DND-41 (cell line): Measurements from ENCODE around the gene PHF13.

Source experiments
- ATAC-seq: fragments of 200-7000 bp; cut with Tn5 transposase; 3 replicates; pipeline ENCODE4 v1.9.1; 2021; ENCODE audit warnings: low read depth; ENCODE audit not compliant: insufficient read depth
- DNase-seq: peaks from one replicate; pipeline ENCODE4 v3.0.0-alpha.2; 2020
- H2AFZ ChIP-seq: 2 replicates; pipeline ENCODE4 v1.6.0; 2012; ENCODE audit warnings: low read depth, low read length
- H3K27ac ChIP-seq: 2 replicates; pipeline ENCODE4 v1.5.1; 2012; ENCODE audit warnings: low read length, inconsistent platforms
- H3K27me3 ChIP-seq: fragments of 200-600 bp; sonication (generic); 2 replicates; pipeline ENCODE4 v1.6.0; 2012; ENCODE audit warnings: low read length, mild to moderate bottlenecking, inconsistent platforms; ENCODE audit not compliant: insufficient read depth, poor library complexity
- H3K36me3 ChIP-seq: 2 replicates; pipeline ENCODE4 v1.5.1; 2012; ENCODE audit warnings: low read length, inconsistent platforms; ENCODE audit not compliant: insufficient read depth
- H3K4me1 ChIP-seq: 2 replicates; pipeline ENCODE4 v1.5.1; 2012; ENCODE audit warnings: mild to moderate bottlenecking, low read length; ENCODE audit not compliant: insufficient read depth
- H3K4me2 ChIP-seq: 2 replicates; pipeline ENCODE4 v1.6.0; 2012; ENCODE audit warnings: mild to moderate bottlenecking, moderate library complexity, low read length, inconsistent platforms; ENCODE audit not compliant: insufficient read depth
- H3K4me3 ChIP-seq, 2 experiments: fragments of 200-600 bp in 1 of 2; shearing (Covaris generic) in 1 of 2; 2 replicates each; pipeline ENCODE4 v1.5.1; 2012 to 2016; ENCODE audit warnings: inconsistent platforms in 2 of 2, low read length in 2 of 2, mild to moderate bottlenecking in 2 of 2, low read depth in 1 of 2, moderate library complexity in 1 of 2
- H3K79me2 ChIP-seq: 2 replicates; pipeline ENCODE4 v1.6.0; 2012; ENCODE audit warnings: low read length, inconsistent platforms; ENCODE audit not compliant: insufficient read depth
- H3K9ac ChIP-seq: 2 replicates; pipeline ENCODE4 v1.6.0; 2012; ENCODE audit warnings: low read depth, mild to moderate bottlenecking, inconsistent platforms, low read length, moderate library complexity
- H3K9me3 ChIP-seq: 2 replicates; pipeline ENCODE4 v1.5.1; 2012; ENCODE audit warnings: low read length, moderate library complexity, mild to moderate bottlenecking, inconsistent platforms; ENCODE audit not compliant: insufficient read depth, severe bottlenecking
- H4K20me1 ChIP-seq: 2 replicates; pipeline ENCODE4 v1.6.0; 2012; ENCODE audit warnings: low read length; ENCODE audit not compliant: insufficient read depth
- CTCF ChIP-seq: IDR thresholded peaks from 2 replicates; pipeline ENCODE4 v1.5.1; 2012; ENCODE audit warnings: borderline replicate concordance, low read length, moderate library complexity, mild to moderate bottlenecking; ENCODE audit not compliant: poor library complexity, severe bottlenecking; ENCODE audit errors: extremely low read depth
- EZH2 ChIP-seq: IDR thresholded peaks from 3 replicates; pipeline ENCODE4 v1.6.1; 2012; ENCODE audit warnings: borderline replicate concordance, low read depth, mild to moderate bottlenecking, moderate library complexity, low read length, inconsistent platforms; ENCODE audit not compliant: severe bottlenecking

PHF13 gene

GRCh38 chr1:6613361-6614018 is at the start of gene PHF13:
PHF13 (plus strand) TSS chr1:6613731; CDS start chr1:6614067, 336 bp downstream.
- Histone ChIP-seq H3K27me3 (no peaks in the 10 kb centered on the region), H3K4me2 (peak within 1 kb of the TSS; percentile 100), H3K4me3 (peak within 1 kb of the TSS; percentile 78 to 88), H3K9ac (peak within 1 kb of the TSS; percentile 91), H3K27ac (peak within 1 kb of the TSS; percentile 68), H3K4me1 (peaks cover 28% of the 10 kb centered on the region), H3K36me3 (peaks cover 20% of the 10 kb centered on the region), H3K9me3 (no peaks in the 10 kb centered on the region), H2AFZ (peak within 1 kb of the TSS; percentile 80), H3K79me2 (peaks cover 46% of the 10 kb centered on the region), H4K20me1 (peaks cover 30% of the 10 kb centered on the region)
- no peak for TF ChIP-seq CTCF
- TF ChIP-seq EZH2: no peak
- ATAC-seq (peak; percentile 94), DNase-seq (peak; percentile 99)

GRCh38 chr1:6569033-6569432 is 44.5 kb upstream of the PHF13 start:
- H3K4me2 ChIP-seq: no peak overlapping the region
- peaks cover 6% of the 10 kb centered on the region for H3K27me3 ChIP-seq
- no peaks in the 10 kb centered on the region for H3K36me3 ChIP-seq
- H3K4me1 ChIP-seq: no peaks in the 10 kb centered on the region
- no peak overlapping the region for H3K4me3 ChIP-seq
- no peak overlapping the region for H3K9ac ChIP-seq
- no peak overlapping the region for H3K27ac ChIP-seq
- ATAC-seq (no peak), DNase-seq (no peak)
- no peaks in the 10 kb centered on the region for H3K9me3 ChIP-seq
- no peaks in the 10 kb centered on the region for H4K20me1 ChIP-seq
- TF ChIP-seq CTCF: no peak
- TF ChIP-seq EZH2: no peak
- no peaks in the 10 kb centered on the region for H3K79me2 ChIP-seq
- H2AFZ ChIP-seq: no peak overlapping the region

GRCh38 chr1:6570100-6570499 is 43.4 kb upstream of the PHF13 start:
- Histone ChIP-seq H3K27ac (no peak overlapping the region), H3K79me2 (no peaks in the 10 kb centered on the region), H3K4me2 (no peak overlapping the region), H4K20me1 (no peaks in the 10 kb centered on the region), H3K36me3 (no peaks in the 10 kb centered on the region), H3K4me3 (no peak overlapping the region), H3K9ac (no peak overlapping the region), H2AFZ (no peak overlapping the region), H3K27me3 (peaks cover 6% of the 10 kb centered on the region), H3K9me3 (no peaks in the 10 kb centered on the region), H3K4me1 (no peaks in the 10 kb centered on the region)
- peak; percentile 61; the same call in 1 of the 3 replicates for ATAC-seq
- TF ChIP-seq CTCF (no peak), EZH2 (no peak)
- no peak for DNase-seq

GRCh38 chr1:6570987-6571386 is 42.5 kb upstream of the PHF13 start:
- no peaks in the 10 kb centered on the region for H3K4me1 ChIP-seq
- ATAC-seq (no peak), DNase-seq (no peak)
- H3K36me3 ChIP-seq: no peaks in the 10 kb centered on the region
- no peak for TF ChIP-seq EZH2
- no peak for TF ChIP-seq CTCF
- no peaks in the 10 kb centered on the region for H3K79me2 ChIP-seq
- no peak overlapping the region for H3K4me3 ChIP-seq
- H4K20me1 ChIP-seq: no peaks in the 10 kb centered on the region
- H3K4me2 ChIP-seq: no peak overlapping the region
- no peaks in the 10 kb centered on the region for H3K9me3 ChIP-seq
- H3K9ac ChIP-seq: no peak overlapping the region
- peaks cover 6% of the 10 kb centered on the region for H3K27me3 ChIP-seq
- H2AFZ ChIP-seq: no peak overlapping the region
- no peak overlapping the region for H3K27ac ChIP-seq
